ENCODE measurements around the gene SLC32A1.

- TF ChIP-seq ELF4 (CRISPR knock-in tag; IDR thresholded peaks at IDR 0.05; ENCODE audit: low read depth) (no peak), NR2C2 (CRISPR knock-in tag; IDR thresholded peaks at IDR 0.05) (no peak)
These were observed 8.6 kb upstream of the SLC32A1 start for GRCh38 chr20:38715646-38716045.

Data from WTC11 (cell line).